Measurements from ENCODE around the gene ZNF554.

Gene ZNF554

DNA sequence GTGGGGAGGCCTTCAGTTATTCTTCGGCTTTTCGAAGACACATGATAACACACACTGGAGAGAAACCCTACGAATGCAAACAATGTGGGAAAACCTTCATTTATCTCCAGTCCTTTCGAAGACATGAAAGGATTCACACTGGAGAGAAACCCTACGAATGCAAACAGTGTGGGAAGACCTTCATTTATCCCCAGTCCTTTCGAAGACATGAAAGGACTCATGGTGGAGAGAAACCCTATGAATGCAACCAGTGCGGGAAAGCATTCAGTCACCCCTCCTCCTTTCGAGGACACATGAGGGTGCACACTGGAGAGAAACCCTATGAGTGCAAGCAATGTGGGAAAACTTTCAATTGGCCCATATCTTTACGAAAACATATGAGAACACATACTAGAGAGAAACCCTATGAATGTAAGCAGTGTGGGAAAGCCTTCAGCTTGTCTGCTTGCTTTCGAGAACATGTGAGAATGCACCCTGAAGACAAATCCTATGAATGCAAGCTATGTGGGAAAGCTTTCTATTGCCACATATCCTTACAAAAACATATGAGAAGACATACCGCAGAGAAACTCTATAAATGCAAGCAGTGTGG, 33.4 kb downstream of the ZNF554 start:
- TF ChIP-seq, protein P1, sequence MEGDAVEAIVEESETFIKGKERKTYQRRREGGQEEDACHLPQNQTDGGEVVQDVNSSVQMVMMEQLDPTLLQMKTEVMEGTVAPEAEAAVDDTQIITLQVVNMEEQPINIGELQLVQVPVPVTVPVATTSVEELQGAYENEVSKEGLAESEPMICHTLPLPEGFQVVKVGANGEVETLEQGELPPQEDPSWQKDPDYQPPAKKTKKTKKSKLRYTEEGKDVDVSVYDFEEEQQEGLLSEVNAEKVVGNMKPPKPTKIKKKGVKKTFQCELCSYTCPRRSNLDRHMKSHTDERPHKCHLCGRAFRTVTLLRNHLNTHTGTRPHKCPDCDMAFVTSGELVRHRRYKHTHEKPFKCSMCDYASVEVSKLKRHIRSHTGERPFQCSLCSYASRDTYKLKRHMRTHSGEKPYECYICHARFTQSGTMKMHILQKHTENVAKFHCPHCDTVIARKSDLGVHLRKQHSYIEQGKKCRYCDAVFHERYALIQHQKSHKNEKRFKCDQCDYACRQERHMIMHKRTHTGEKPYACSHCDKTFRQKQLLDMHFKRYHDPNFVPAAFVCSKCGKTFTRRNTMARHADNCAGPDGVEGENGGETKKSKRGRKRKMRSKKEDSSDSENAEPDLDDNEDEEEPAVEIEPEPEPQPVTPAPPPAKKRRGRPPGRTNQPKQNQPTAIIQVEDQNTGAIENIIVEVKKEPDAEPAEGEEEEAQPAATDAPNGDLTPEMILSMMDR (conservative IDR thresholded peaks at IDR 0.05; ENCODE audit: low read depth): no peak
- ChIA-PET POLR2A (ENCODE audit: low non-redundant PET) (no interaction called here), CTCF (no interaction called here)
- H3K27ac ChIP-seq: no peak overlapping the region
- DNase-seq (ENCODE audit: low spot score): no peak

DNA sequence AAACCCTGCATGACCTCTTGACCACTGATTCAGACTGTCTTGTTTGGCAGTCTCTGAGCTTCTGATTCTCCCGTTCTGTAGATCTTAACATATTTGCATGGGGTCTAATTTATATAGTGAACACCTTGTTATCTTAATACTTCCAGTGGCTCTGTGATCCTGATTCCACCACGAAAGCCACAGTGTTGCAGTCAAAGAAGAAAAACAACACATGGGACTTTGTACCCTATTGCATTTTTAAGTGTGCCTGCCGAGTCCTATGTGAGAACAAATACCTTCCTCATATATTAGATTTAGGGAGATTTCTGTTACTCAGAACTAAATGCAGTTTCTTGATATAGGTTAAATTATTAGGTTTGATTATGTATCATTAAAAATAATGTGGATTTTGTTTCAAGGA, 35.2 kb downstream of the ZNF554 start:
- H3K27ac ChIP-seq: no peak overlapping the region
- ChIA-PET POLR2A (ENCODE audit: low non-redundant PET) (no interaction called here), CTCF (no interaction called here)
- TF ChIP-seq, protein P1 (conservative IDR thresholded peaks at IDR 0.05; ENCODE audit: low read depth): no peak
- DNase-seq (ENCODE audit: low spot score): no peak

DNA sequence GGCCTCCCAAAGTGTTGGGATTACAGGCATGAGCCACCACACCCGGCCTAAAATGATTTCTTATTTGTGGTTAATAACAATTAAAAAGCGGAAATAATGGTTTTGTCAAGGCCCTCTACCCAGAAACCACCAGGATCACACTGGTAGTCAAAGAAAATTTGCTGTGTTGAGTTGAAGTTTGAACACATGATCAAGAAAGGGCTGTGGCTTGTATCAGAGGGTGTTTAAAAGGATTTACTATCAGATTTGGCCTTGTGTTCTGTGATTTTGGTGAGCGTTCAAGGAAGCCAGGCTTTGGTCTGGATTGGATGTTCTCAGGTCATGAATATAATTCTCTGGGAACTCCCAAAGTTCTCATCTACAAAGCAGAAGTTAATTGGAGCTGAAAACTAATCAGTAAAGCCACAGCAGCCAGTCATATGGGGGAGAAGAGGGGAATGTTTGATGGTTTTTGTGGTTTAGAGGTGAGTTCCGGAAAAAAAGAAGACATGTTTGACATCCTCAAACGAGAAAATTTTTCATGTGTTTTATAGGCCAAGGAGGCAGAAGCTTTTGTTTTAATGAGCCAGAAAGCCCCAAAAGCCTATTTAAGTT, 36.9 kb downstream of the ZNF554 start:
- POLR2A ChIA-PET (ENCODE audit: low non-redundant PET): no interaction called here
- no peak overlapping the region for H3K27ac ChIP-seq
- TF ChIP-seq, protein P1 (conservative IDR thresholded peaks at IDR 0.05; ENCODE audit: low read depth): no peak
- CTCF ChIA-PET: no interaction called here
- no peak for DNase-seq (ENCODE audit: low spot score)

DNA sequence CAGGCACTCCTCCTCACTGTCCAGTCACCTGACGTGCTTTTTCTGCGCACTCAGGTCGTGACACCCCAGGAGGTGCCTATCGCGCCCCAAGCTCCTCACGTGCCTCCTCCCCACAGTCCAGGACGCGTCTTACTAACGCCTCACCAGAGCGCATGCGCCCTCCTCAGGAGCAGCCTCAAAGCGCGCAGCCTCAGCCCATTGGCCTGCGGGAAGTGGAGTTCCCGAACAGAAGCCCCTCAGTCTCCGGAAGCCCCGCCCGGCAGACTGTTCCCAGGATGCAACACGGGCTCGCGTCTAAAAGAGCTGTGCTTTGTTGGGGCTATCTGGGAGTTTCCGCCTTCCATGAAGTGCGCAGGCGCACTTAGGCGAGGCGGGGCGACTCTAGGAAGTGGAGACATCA, 39.2 kb downstream of the ZNF554 start:
- no peak overlapping the region for H3K27ac ChIP-seq
- no peak for DNase-seq (ENCODE audit: low spot score)
- POLR2A ChIA-PET (ENCODE audit: low non-redundant PET): interaction anchor here (0.6 kb wide), 1 partner anchor 89 kb away, joined by 6 read pairs; no protein-coding TSS in a partner anchor
- TF ChIP-seq, protein P1 (conservative IDR thresholded peaks at IDR 0.05; ENCODE audit: low read depth): no peak
- CTCF ChIA-PET: interaction anchor here (0.6 kb wide), 1 partner anchor 8 kb away, joined by 3 read pairs; no protein-coding TSS in a partner anchor

DNA sequence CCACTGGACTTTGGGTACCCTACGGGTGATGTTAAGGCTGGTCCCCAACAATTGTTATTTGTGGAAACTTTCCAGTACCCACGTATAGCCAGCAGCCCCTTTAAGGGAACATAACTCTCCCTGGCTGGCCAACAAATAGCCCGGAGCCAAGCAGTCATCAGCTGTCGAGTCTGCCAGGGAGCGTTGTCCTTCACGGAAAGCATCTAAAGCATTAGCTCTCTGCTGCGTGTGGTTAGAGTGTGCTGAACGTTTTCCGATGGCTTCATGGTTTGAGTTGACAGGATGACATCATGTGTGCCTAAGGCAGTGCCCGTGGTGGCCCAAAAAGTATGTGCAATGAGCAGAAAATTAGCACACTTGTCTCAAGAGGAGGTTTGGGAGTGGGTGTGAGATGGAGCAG, 44.1 kb downstream of the ZNF554 start:
- DNase-seq (ENCODE audit: low spot score): no peak
- POLR2A ChIA-PET (ENCODE audit: low non-redundant PET): no interaction called here
- H3K27ac ChIP-seq: no peak overlapping the region
- CTCF ChIA-PET: no interaction called here
- TF ChIP-seq, protein P1 (conservative IDR thresholded peaks at IDR 0.05; ENCODE audit: low read depth): no peak

DNA sequence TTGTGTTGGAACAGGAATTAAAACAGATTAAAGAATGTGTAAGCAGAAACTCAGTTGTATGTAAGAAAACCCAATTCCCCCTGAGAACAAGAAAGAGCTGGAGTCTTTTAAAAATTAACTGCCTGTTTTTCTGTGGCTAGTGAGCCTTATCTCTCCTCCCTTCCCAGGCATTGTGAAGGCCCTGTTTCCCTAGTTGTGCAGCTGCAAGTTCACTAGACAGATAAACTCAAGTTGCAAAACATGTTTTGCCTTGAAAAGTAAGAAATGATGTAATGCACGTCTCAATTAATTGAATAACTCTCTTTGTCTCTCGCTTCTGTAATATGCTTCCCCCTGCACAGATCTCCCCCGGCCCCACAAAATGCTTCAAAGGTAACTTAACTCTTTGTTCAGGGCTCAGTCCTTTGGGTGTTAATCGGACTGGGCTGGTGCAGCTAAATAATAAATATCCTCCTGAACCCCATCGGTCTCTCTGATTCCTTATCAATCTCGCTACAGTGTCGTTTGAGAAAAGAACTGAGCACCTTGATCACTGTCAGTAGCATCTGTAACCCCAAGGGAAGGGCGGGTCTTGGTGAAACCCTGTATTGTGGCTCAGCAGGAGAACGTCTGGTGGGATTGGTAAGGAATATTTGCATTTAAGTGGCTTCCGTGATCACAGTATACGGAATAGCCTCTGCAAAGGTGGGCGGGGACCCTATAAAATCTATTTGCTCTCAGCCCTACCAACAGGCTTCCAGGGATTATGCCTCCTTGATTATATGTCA, 45.8 kb downstream of the ZNF554 start:
- DNase-seq (ENCODE audit: low spot score): no peak
- ChIA-PET CTCF (interaction anchor here (0.6 kb wide), 1 partner anchor 264 kb away, joined by 3 read pairs; no protein-coding TSS in a partner anchor), POLR2A (ENCODE audit: low non-redundant PET) (no interaction called here)
- H3K27ac ChIP-seq: no peak overlapping the region
- TF ChIP-seq, protein P1 (conservative IDR thresholded peaks at IDR 0.05; ENCODE audit: low read depth): no peak
